ENCODE data around the gene NUP133.
"Not testable (repeated sequence)": the region's sequence is repeated elsewhere in the genome, so short reads cannot be mapped to it uniquely, and the experiment has no call there.

NUP133 gene

DNA sequence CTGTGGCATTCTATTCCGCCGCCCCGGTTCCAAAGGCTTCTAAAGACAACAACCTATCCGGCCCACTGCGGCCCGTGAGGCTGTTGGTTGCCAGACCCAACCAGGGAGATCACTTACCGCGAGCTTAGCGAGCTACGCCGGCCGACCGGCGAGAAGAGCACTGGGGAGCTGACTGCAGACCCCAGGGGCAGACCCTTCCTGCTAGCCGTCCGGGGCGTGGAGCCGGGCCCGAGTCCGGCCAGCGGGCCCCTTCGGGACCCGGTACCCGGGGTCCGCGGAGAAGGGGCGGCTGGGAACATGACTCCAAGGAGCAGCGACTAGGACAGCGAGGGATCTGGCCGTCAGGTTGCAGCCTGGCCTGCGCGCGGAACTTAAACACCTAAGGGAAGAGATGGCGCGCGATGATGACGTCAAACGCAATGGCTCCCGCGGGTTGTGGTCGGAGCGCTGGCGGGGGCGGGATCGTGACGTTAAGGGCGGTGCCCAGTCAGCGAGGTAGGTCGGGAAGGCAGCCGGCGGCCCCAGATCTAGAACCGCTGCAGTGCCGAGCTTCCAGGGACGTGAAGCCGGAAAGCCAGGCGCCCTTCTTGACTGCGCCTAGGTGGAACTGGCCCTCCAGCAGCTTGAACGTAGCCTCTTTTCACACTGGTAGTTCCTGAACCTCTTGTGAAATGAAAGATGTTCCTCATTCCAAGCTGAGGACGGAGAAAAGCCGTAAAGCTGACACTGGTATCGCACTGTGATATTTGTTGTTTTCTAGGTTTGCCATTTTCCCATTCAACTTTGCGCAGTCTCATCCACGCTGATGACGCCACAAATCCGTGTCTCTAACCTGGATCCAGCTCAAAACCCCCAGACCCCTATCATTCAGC, at the start of gene NUP133:
TSS of gene NUP133 (minus strand) at position 391 of the 872 bp plus-strand sequence. CDS start at position 299, 92 bp downstream.
- FAIRE-seq: peak; percentile 94
- DNase-seq (ENCODE audit: extremely low spot score, insufficient read length, low read depth): peak; percentile 89

DNA sequence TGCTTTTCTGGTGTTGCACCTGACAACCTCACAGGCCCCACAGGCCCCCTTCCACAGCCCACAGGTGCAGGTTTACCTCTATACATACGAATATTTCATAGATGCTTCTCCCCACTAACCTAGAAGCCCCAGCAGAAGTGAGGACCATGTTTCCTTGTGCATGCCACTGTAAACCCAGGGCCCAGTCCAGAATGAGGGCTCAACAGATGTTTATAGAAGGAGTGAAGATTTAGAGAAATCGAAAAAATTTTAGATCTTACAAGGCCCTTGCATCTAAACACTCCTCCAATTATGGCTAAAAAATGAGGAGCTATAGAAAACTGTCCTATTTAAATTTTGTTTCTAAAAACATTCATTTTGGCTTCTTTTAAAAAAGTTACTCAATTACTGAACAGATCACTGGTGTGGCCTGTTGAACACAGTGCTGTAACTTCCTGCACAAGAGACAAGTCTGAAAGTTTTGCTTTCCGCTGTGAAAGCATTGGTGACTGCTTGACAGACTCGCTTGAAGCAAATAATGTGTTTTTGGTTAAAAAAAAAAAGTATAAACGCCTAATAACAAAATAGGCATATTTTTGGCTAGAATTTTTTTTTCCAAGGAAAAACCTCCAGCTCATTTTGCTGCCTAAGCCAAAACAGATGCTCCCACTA, 49.2 kb upstream of the NUP133 start:
- FAIRE-seq (peak; percentile 85), DNase-seq (ENCODE audit: extremely low spot score, insufficient read length, low read depth) (no peak)

- DNase-seq (ENCODE audit: extremely low spot score, insufficient read length, low read depth) (no peak), FAIRE-seq (no peak)
Measured at GRCh38 chr1:229554886-229555621, 46.9 kb upstream of the NUP133 start.

DNA sequence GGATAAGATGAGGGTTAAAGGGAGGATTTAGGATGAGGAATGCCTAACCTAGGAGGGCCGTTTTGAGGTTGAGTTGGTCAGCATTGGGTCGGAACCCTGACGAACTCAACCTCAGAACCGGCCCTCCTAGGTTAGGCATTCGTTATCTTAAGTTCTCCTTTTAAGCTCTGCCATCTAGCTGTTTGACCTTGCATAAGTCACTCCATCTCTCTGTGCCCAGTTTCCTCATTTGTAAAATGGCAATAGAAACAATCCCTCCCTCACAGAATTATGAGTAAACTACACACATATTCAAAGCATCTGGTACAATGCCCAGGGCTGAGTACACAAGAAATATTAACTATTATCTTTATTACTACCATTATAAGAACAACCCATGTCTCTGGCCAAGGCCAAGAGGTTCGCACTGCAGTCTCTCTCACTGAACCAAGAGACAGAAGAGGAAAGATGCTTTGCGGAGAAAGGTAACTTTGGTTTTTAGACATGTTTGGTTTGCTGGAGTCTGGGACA, 45.5 kb upstream of the NUP133 start:
- DNase-seq (ENCODE audit: extremely low spot score, insufficient read length, low read depth): no peak
- FAIRE-seq: no peak

DNA sequence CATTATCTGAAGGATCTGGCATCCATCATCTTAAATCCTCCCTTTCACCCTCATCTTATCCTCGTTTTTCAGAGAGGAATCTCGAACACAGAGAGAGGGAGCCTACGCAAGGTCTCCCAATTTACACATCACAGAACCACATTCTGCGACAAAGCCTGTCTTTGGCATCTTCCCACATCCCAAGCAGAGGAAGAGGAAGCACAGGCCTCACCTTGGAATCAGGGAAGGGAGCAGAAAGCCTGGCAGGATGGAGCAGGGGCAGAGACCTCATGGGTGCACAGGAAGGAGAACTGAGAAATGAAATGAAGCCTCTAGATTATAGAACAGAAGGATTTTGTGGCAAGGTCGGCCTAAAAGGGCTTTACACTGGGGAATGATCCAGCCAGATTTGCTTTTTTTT, 44.6 kb upstream of the NUP133 start:
- FAIRE-seq: no peak
- no peak for DNase-seq (ENCODE audit: extremely low spot score, insufficient read length, low read depth)

- DNase-seq (ENCODE audit: extremely low spot score, insufficient read length, low read depth): no peak
- FAIRE-seq: no peak
Measured at GRCh38 chr1:229550812-229551567, 42.8 kb upstream of the NUP133 start.

DNA sequence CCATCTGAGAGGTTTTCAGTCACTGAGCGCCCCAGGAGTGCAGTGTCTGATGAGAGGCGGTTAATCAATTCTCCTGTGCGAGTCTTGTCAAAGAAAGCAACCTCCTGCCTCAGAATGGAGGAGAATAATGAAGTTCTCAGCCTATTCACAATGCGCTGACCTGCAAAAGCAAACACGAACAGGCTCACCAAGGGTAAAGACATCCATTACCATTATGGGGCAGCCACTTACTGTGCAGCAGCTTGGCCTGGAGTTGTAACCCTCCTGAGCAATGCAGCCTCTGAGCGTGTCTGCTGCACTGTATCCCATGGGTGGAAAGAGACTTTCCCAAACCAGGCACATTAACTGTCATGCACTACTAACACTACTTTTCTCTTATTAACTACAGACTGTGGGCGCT, 39.4 kb upstream of the NUP133 start:
- FAIRE-seq (no peak), DNase-seq (ENCODE audit: extremely low spot score, insufficient read length, low read depth) (no peak)

DNA sequence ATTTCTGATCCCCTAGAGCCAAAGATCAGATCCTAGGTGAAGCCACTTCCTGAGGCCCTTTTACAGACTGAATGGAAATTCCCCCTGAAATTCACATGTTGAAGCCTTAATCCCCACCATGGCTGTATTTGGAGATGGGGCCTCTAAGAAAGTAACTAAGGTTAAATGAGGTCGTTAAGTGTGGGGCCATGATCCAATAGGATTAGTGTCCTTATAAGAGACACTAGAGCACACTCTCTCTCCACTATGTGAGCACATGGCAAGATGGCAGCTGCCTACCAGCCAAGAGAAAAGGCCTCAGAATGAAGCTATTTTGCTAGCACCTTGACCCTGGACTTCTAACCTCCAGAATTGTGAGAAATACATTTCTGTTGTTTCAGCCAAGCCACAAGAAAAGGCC, 36.4 kb upstream of the NUP133 start:
- FAIRE-seq: no peak
- no peak for DNase-seq (ENCODE audit: extremely low spot score, insufficient read length, low read depth)

DNA sequence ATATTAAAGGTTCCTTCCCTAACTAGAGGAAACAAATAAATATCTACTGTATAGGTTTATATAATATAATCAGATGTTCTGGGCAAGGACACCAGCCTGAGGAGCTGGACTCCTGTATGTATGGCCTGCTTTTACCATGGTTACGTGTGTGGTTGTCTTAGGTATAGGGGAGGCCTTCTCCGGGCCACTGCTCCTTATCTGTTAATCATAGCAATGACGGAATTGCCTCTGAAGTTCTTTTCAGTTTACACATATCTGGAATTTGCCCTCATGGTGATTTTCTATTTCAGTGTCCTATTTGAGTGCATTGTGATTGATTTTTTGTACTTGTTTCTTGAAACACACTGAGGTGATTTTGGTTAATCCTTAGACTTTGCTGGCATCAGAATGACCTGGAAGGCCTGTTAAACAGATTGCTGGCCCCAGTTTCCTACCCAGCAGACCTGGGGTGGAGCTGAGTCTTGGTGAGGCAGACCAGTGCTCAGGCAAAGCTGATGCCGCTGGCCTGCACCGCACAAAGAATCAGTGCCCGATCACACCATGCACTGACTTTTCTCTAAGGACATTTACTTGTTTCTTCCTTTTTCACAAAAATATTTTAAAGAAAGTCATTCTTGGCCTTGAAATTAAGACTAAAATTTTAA, 31.8 kb upstream of the NUP133 start:
- FAIRE-seq: no peak
- no peak for DNase-seq (ENCODE audit: extremely low spot score, insufficient read length, low read depth)

DNA sequence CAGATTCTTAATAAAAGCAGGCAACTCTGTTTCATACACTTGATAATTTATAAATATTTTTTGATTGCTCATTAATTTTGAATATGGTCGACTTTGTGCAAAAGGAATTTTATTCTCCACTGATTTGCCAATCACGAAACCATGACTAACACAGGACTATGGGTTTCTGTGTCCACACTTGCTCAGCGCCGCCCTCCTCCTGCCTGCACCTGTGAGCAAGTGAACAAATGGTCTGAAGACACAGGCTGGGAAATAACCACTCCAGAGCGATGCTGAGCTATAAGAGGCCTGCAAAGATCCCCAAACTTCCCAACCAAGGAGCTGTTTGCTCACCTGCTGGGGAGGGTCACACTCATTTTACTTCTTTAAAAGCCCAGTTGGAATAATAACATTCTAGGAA, 30.8 kb upstream of the NUP133 start:
- no peak for FAIRE-seq
- DNase-seq (ENCODE audit: extremely low spot score, insufficient read length, low read depth): no peak

DNA sequence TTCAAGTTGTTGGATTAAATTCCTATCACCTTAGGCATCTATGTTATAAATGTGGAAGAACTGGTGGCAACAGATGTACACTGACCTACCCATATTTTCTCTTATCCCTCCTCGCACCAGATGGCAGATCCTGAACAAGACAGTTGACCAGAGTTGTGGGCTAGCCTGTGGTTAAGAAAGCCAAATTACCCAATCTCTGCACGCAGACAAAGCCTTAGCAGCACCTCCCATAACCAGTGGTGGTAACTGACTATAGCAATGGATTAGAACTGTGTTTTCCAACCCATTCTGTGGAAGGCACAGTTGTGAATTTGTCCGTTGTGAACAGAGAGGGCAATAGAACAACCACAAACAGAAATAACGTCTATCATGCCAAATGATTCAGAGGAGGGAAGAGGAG, 29.8 kb upstream of the NUP133 start:
- no peak for DNase-seq (ENCODE audit: extremely low spot score, insufficient read length, low read depth)
- no peak for FAIRE-seq

DNA sequence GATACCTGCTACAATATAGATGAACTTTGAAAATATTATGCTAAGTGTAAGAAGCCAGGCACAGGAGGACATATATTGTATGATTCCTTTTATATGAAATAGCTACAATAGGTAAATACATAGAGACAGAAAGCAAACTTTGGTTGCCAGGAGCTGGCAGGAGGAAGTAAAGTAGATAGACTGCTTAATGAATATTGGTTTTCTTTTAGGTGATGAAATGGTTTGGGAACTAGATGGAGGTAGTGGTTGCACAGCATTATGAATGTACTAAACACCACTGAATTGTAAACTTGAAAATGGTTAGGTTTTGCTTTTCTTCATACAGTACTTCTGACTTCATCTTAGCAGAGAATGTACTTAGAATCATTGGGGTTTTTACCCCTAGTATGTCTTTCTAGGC, 28.8 kb upstream of the NUP133 start:
- DNase-seq (ENCODE audit: extremely low spot score, insufficient read length, low read depth): no peak
- no peak for FAIRE-seq

DNA sequence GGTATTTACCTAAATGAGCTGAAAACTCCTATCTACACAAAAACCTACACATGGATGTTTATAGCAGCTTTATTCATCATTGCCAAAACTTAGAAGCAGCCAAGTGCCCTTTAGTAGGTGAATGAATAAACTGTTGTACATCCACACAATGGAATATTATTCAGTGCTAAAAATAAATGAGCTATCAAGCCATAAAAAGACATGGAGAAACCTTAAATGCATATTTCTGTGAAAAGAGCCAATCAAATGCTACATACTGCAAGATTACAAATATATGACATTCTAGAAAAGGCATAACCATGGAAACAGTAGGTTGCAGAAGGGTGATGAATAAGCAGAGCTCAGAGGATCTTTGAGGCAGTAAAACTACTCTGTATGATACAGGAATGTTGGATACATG, 27.1 kb upstream of the NUP133 start:
- FAIRE-seq: no peak
- DNase-seq (ENCODE audit: extremely low spot score, insufficient read length, low read depth): no peak

GRCh38 chr1:229531326-229531725, 23.2 kb upstream of the NUP133 start:
- no peak for DNase-seq (ENCODE audit: extremely low spot score, insufficient read length, low read depth)
- FAIRE-seq: no peak

- DNase-seq (ENCODE audit: extremely low spot score, insufficient read length, low read depth) (no peak), FAIRE-seq (no peak)
Measured at GRCh38 chr1:229529639-229530038, 21.5 kb upstream of the NUP133 start.

GRCh38 chr1:229526695-229527094, 18.6 kb upstream of the NUP133 start:
- no peak for DNase-seq (ENCODE audit: extremely low spot score, insufficient read length, low read depth)

DNA sequence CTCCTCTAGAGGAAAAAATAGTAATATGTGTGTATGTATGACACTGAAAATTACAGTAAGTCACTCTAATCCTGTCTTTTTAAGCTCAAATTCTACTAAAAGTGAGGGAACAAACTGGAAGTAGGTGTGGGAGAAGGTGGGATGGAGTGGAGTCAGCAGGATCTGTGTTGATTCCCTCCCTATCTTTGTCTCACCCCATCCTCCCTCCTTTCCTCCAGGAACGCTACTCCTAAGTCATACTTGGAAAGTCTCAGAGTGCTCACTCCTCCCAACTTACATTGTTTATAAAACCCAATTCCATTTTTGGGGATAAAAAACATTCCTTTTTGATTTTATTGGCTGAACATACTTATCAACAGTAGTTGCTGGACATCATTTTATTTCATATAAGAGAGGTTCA, 14.9 kb upstream of the NUP133 start:
- DNase-seq (ENCODE audit: extremely low spot score, insufficient read length, low read depth) (no peak), FAIRE-seq (no peak)

More at GRCh38 chr1:229526695-229527094, 18.6 kb upstream of the NUP133 start:
- no peak for FAIRE-seq

- DNase-seq (ENCODE audit: extremely low spot score, insufficient read length, low read depth) (no peak), FAIRE-seq (peak; percentile 89)
Measured at GRCh38 chr1:229514578-229515275, 6.6 kb upstream of the NUP133 start.

GRCh38 chr1:229511625-229512024, 3.5 kb upstream of the NUP133 start:
- not testable (repeated sequence) for FAIRE-seq; DNase-seq (ENCODE audit: extremely low spot score, insufficient read length, low read depth)

Data from GM18507 (cell line).